Non-pigmented ciliary epithelial cell (primary cell): ENCODE data around the gene VILL.
"Not testable (repeated sequence)": the region's sequence is repeated elsewhere in the genome, so short reads cannot be mapped to it uniquely, and the experiment has no call there.

Experiments used
- DNase-seq: peaks from one replicate; pipeline ENCODE4 v3.0.0-alpha.2; 2010; ENCODE audit warnings: low read depth

Gene VILL

GRCh38 chr3:38017445-38018295, 27.1 kb downstream of the VILL start:
- no peak for DNase-seq

- no peak for DNase-seq
These were observed 28.0 kb downstream of the VILL start for GRCh38 chr3:38018296-38019266.

- no peak for DNase-seq
These were observed 29.2 kb downstream of the VILL start for GRCh38 chr3:38019658-38020341.

- no peak for DNase-seq
These were observed 29.7 kb downstream of the VILL start for GRCh38 chr3:38020342-38020726.

- no peak for DNase-seq
These were observed 30.6 kb downstream of the VILL start for GRCh38 chr3:38021196-38021595.

- no peak for DNase-seq
These were observed 31.7 kb downstream of the VILL start for GRCh38 chr3:38022301-38022700.

- DNase-seq = no peak
These were observed 32.5 kb downstream of the VILL start for GRCh38 chr3:38022896-38023709.

- DNase-seq = no peak
These were observed 36.3 kb downstream of the VILL start for GRCh38 chr3:38026856-38027255.

- DNase-seq = no peak
These were observed 37.2 kb downstream of the VILL start for GRCh38 chr3:38027466-38028465.

- DNase-seq = no peak
These were observed 38.2 kb downstream of the VILL start for GRCh38 chr3:38028621-38029361.

GRCh38 chr3:38029400-38030125, 39.0 kb downstream of the VILL start, which contains the start of gene PLCD1:
Gene PLCD1 (minus strand): TSS chr3:38029642. CDS start chr3:38029539, 103 bp downstream.
- no peak for DNase-seq

- no peak for DNase-seq
These were observed 39.8 kb downstream of the VILL start for GRCh38 chr3:38030126-38031021.

GRCh38 chr3:38031022-38031994, 40.7 kb downstream of the VILL start:
- DNase-seq = no peak

GRCh38 chr3:38032328-38032865, 41.8 kb downstream of the VILL start:
- DNase-seq = no peak

GRCh38 chr3:38033586-38033985, 43.0 kb downstream of the VILL start:
- DNase-seq = not testable (repeated sequence)

GRCh38 chr3:38034335-38034734, 43.7 kb downstream of the VILL start:
- DNase-seq = not testable (repeated sequence)
